SJSA1 (cell line): Measurements from ENCODE around the gene CDK7. TPM values are rescaled to one million over a fixed set of nuclear protein-coding genes. Genes with fewer than 3 reads are reported as not detected.
A peak's percentile ranks its signal among the peaks of the same experiment; 100 is the strongest.

ENCODE experiments used
- DNase-seq, 2 experiments: peaks; one replicate each; pipeline ENCODE4 v3.0.0-alpha.2; 2015 to 2020; ENCODE audit warnings: low spot score in 2 of 2, low read depth in 1 of 2
- H3K27ac ChIP-seq: fragments of 250-450 bp; sonication (Bioruptor Pico); 2 replicates; pipeline ENCODE4 v1.5.1; 2020; ENCODE audit warnings: mild to moderate bottlenecking, moderate library complexity
- H3K27me3 ChIP-seq: fragments of 250-450 bp; sonication (Bioruptor Pico); replicated peaks from 2 replicates; pipeline ENCODE4 v1.5.1; 2020; ENCODE audit warnings: mild to moderate bottlenecking, moderate library complexity
- H3K36me3 ChIP-seq: fragments of 250-450 bp; sonication (Bioruptor Pico); 2 replicates; pipeline ENCODE4 v1.5.1; 2020; ENCODE audit warnings: mild to moderate bottlenecking
- H3K4me1 ChIP-seq: fragments of 250-450 bp; sonication (Bioruptor Pico); replicated peaks from 2 replicates; pipeline ENCODE4 v1.6.1; 2021; ENCODE audit warnings: mild to moderate bottlenecking
- H3K4me3 ChIP-seq: fragments of 250-450 bp; sonication (Bioruptor Pico); 2 replicates; pipeline ENCODE4 v1.5.1; 2020; ENCODE audit warnings: mild to moderate bottlenecking
- H3K9me3 ChIP-seq: fragments of 250-450 bp; sonication (Bioruptor Pico); replicated peaks from 2 replicates; pipeline ENCODE4 v1.5.1; 2020; ENCODE audit warnings: mild to moderate bottlenecking
- total RNA-seq: library from RNA; depleted of rRNA; stranded (reverse); fragments of >200 nt; shearing (Covaris generic); gene quantifications from 2 replicates; pipeline ENCODE4 v1.2.3, GENCODE V29; 2014

The CDK7 gene
- total RNA-seq, 1 experiment from 2014 or later = 50.0 TPM

DNA sequence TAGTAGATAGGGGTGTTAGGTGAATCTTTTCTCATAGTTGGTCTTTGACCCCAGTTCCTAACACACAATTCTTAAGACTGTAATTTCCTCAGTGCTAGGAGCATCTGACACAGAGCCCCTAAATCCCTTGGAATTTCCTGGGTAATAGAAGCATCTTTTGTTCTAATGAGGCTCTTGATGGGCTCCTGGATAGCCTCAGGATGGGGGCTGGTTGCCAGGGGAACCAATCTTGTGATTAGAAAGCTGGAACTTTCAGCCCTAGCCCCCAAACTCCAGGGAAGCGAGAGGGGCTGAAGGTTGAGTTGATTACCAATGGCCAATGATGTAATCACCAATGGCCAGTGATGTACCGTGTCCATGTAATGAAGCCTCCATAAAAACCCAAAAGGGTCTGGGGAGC lies 53.4 kb downstream of the CDK7 start:
- H3K36me3 ChIP-seq = no peaks in the 10 kb centered on the region
- no peaks in the 10 kb centered on the region for H3K4me1 ChIP-seq
- DNase-seq = no peak
- no peaks in the 10 kb centered on the region for H3K27me3 ChIP-seq
- H3K4me3 ChIP-seq = no peak overlapping the region
- H3K9me3 ChIP-seq = no peaks in the 10 kb centered on the region
- no peak overlapping the region for H3K27ac ChIP-seq

GRCh38 chr5:69288688-69289087 lies 54.0 kb downstream of the CDK7 start:
- Histone ChIP-seq H3K27me3 (no peaks in the 10 kb centered on the region), H3K36me3 (no peaks in the 10 kb centered on the region), H3K4me1 (no peaks in the 10 kb centered on the region), H3K9me3 (no peaks in the 10 kb centered on the region), H3K27ac (no peak overlapping the region), H3K4me3 (no peak overlapping the region)
- no peak for DNase-seq

- DNase-seq = no peak
- Histone ChIP-seq H3K27ac (no peak overlapping the region), H3K4me3 (no peak overlapping the region), H3K4me1 (peaks cover 11% of the 10 kb centered on the region), H3K36me3 (no peaks in the 10 kb centered on the region), H3K9me3 (no peaks in the 10 kb centered on the region), H3K27me3 (no peaks in the 10 kb centered on the region)
Measured at GRCh38 chr5:69292306-69292705, 57.6 kb downstream of the CDK7 start.

DNA sequence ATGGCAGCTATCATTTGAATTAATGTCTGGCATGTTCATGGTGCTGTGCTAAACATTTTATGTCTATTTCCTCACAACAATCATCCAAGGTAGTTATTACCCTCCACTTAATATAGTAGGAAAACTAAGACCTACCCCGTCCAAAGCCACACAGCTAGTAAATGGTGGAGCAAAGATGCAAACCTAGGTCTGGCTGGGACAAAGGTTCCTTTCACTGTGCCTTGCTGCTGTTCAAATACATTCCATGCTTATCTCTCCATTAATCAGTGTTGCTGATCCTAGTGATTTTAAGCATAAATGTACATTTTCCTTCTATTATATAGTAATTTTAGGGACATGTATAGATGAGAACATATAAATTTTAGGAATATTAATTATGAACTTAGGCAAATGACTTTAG lies 59.2 kb downstream of the CDK7 start:
- Histone ChIP-seq H3K36me3 (no peaks in the 10 kb centered on the region), H3K27ac (no peak overlapping the region), H3K9me3 (no peaks in the 10 kb centered on the region), H3K4me1 (peaks cover 11% of the 10 kb centered on the region), H3K27me3 (no peaks in the 10 kb centered on the region), H3K4me3 (no peak overlapping the region)
- DNase-seq = no peak

GRCh38 chr5:69295088-69295754 lies 60.5 kb downstream of the CDK7 start:
- Histone ChIP-seq H3K36me3 (no peaks in the 10 kb centered on the region), H3K4me1 (peaks cover 11% of the 10 kb centered on the region)

DNA sequence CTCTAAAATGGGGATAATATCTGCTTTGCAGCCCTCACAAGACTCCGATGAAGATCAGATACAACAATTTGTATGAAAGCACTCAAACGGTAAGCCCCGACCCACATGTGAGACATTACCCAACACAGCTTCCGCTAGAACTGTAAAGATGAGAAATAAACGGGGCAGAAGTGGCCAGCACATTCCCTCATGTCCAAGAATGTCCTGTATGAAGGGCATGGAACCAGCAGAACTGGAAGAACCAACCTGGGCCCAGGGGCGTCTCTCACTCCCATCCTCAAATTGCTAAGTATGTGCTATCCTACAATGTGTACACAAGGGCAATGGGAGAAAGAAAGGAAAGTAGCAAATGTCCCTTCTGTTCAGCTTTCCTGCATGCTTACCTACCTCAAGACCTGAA lies 64.9 kb downstream of the CDK7 start:
- no peak overlapping the region for H3K27ac ChIP-seq
- no peaks in the 10 kb centered on the region for H3K36me3 ChIP-seq
- no peaks in the 10 kb centered on the region for H3K27me3 ChIP-seq
- DNase-seq = no peak
- peaks cover 11% of the 10 kb centered on the region for H3K4me1 ChIP-seq
- H3K9me3 ChIP-seq = no peaks in the 10 kb centered on the region
- H3K4me3 ChIP-seq = no peak overlapping the region

More at GRCh38 chr5:69295088-69295754, 60.5 kb downstream of the CDK7 start:
- no peaks in the 10 kb centered on the region for H3K9me3 ChIP-seq
- H3K4me3 ChIP-seq = no peak overlapping the region
- H3K27ac ChIP-seq = peak overlapping the region; percentile 71
- no peaks in the 10 kb centered on the region for H3K27me3 ChIP-seq
- peak in 1 of 2 experiments; percentile 51 for DNase-seq

- Histone ChIP-seq H3K27me3 (no peaks in the 10 kb centered on the region), H3K27ac (no peak overlapping the region), H3K9me3 (no peaks in the 10 kb centered on the region), H3K36me3 (no peaks in the 10 kb centered on the region), H3K4me3 (no peak overlapping the region), H3K4me1 (peaks cover under 1% of the 10 kb centered on the region)
- no peak for DNase-seq
Measured at GRCh38 chr5:69300537-69301203, 66.0 kb downstream of the CDK7 start.

DNA sequence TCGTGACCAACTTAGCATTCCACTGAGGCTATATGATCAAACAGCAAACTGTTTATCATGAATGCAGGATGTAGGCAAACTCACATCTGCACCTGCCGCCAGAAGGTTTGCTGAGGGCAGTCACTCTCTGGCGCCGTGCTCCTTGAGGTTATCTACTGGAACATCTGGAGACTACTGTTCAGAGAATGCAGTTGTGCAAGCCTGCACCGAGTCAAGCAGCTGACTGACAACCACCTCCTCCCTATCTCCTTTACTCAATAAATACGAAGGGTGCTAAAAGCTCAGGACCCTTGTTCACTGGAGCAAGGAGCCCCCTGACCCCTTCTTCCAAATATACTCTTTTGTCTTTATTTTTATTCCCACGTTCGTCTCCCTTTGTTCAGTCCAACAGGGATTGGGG lies 70.8 kb downstream of the CDK7 start:
- no peaks in the 10 kb centered on the region for H3K27me3 ChIP-seq
- H3K27ac ChIP-seq = no peak overlapping the region
- H3K9me3 ChIP-seq = 0 out of 2 replicates have a peak, but pooled peaks cover 4% of the 10 kb centered on the region
- DNase-seq = no peak
- 0 out of 2 replicates have a peak, but pooled peaks cover 3% of the 10 kb centered on the region for H3K36me3 ChIP-seq
- H3K4me1 ChIP-seq = no peaks in the 10 kb centered on the region
- H3K4me3 ChIP-seq = no peak overlapping the region

- Histone ChIP-seq H3K4me1 (no peaks in the 10 kb centered on the region), H3K27me3 (no peaks in the 10 kb centered on the region), H3K4me3 (no peak overlapping the region), H3K9me3 (0 out of 2 replicates have a peak, but pooled peaks cover 4% of the 10 kb centered on the region), H3K36me3 (0 out of 2 replicates have a peak, but pooled peaks cover 5% of the 10 kb centered on the region), H3K27ac (no peak overlapping the region)
- no peak for DNase-seq
Measured at GRCh38 chr5:69308046-69308553, 73.4 kb downstream of the CDK7 start.

- Histone ChIP-seq H3K9me3 (0 out of 2 replicates have a peak, but pooled peaks cover 4% of the 10 kb centered on the region), H3K4me3 (no peak overlapping the region), H3K27ac (no peak overlapping the region), H3K27me3 (no peaks in the 10 kb centered on the region), H3K36me3 (0 out of 2 replicates have a peak, but pooled peaks cover 5% of the 10 kb centered on the region), H3K4me1 (no peaks in the 10 kb centered on the region)
- DNase-seq = no peak
Measured at GRCh38 chr5:69309380-69309779, 74.7 kb downstream of the CDK7 start.

GRCh38 chr5:69312459-69313160 lies 77.9 kb downstream of the CDK7 start:
- H3K36me3 ChIP-seq = 0 out of 2 replicates have a peak, but pooled peaks cover 5% of the 10 kb centered on the region
- 0 out of 2 replicates have a peak, but pooled peaks cover 4% of the 10 kb centered on the region for H3K9me3 ChIP-seq
- no peaks in the 10 kb centered on the region for H3K27me3 ChIP-seq
- H3K4me1 ChIP-seq = no peaks in the 10 kb centered on the region
- DNase-seq = no peak
- no peak overlapping the region for H3K4me3 ChIP-seq
- H3K27ac ChIP-seq = no peak overlapping the region

- Histone ChIP-seq H3K9me3 (0 out of 2 replicates have a peak, but pooled peaks cover 4% of the 10 kb centered on the region), H3K27me3 (no peaks in the 10 kb centered on the region), H3K36me3 (0 out of 2 replicates have a peak, but pooled peaks cover 5% of the 10 kb centered on the region), H3K4me3 (no peak overlapping the region), H3K27ac (no peak overlapping the region), H3K4me1 (no peaks in the 10 kb centered on the region)
- no peak for DNase-seq
Measured at GRCh38 chr5:69313428-69313827, 78.7 kb downstream of the CDK7 start.

- Histone ChIP-seq H3K4me1 (no peaks in the 10 kb centered on the region), H3K4me3 (no peak overlapping the region), H3K9me3 (no peaks in the 10 kb centered on the region), H3K27me3 (no peaks in the 10 kb centered on the region), H3K27ac (no peak overlapping the region), H3K36me3 (no peaks in the 10 kb centered on the region)
- no peak for DNase-seq
Measured at GRCh38 chr5:69315972-69316371, 81.3 kb downstream of the CDK7 start.

DNA sequence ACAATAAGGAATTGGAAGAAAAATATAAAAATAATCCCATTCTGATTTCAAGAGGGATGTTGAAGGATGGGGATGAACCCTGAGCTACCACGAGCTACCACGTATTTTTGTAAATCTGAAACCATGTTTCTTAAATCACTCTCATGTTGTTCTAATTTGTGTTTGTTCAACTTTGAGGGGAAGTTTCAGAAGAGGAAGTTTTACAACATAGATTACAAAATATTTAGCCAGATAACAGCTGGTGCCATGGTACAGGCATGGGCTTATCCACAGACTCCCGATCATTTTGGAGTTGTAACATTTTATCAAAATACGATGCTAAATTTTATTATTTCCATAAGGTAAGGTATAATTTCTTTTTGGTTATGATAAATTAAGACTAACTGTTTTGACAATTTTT lies 82.7 kb downstream of the CDK7 start:
- Histone ChIP-seq H3K27ac (no peak overlapping the region), H3K27me3 (no peaks in the 10 kb centered on the region), H3K9me3 (no peaks in the 10 kb centered on the region), H3K4me3 (no peak overlapping the region), H3K36me3 (no peaks in the 10 kb centered on the region), H3K4me1 (no peaks in the 10 kb centered on the region)
- DNase-seq = no peak
